ENCODE measurements around the gene DEPDC5. TPM values are rescaled to one million over a fixed set of nuclear protein-coding genes. Genes with fewer than 3 reads are reported as not detected.

DEPDC5 gene
- total and polyA plus RNA-seq, 10 of the 15 experiments (the other 5 are each of a cell fraction or from before 2014, with no cell fraction given): 3.0 to 38.9 (median 22.8) TPM

DNA sequence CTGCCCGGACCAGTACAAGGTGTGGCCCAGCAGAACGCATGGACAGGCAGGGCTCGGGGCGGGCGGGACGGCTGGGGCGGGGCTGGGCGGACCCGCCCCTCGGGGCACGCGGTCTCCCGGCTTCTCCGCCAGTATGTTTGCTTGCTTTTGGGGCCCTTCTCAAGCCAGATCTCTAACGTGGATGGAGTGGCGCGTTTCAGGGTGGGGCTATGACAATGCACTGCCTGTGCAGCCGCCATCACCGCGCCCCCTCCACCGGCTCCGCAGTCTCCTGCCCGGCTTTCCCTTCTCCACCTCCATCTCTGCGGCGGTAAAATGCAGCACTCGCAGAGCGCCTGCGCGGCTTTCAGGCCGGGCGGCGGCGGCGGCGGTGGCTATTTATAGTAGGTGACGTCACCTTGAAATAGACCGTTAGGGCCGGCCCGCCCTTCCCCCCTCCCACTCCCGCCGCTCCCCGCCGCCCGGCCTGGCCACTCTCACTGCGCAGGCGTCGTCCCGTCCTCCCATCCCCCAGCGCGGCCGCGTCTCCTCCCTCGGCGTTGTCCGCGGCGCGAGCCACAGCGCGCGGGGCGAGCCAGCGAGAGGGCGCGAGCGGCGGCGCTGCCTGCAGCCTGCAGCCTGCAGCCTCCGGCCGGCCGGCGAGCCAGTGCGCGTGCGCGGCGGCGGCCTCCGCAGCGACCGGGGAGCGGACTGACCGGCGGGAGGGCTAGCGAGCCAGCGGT is 190.3 kb downstream of the DEPDC5 start, which contains the start of gene YWHAH (continued):
- TF ChIP-seq, protein P1, sequence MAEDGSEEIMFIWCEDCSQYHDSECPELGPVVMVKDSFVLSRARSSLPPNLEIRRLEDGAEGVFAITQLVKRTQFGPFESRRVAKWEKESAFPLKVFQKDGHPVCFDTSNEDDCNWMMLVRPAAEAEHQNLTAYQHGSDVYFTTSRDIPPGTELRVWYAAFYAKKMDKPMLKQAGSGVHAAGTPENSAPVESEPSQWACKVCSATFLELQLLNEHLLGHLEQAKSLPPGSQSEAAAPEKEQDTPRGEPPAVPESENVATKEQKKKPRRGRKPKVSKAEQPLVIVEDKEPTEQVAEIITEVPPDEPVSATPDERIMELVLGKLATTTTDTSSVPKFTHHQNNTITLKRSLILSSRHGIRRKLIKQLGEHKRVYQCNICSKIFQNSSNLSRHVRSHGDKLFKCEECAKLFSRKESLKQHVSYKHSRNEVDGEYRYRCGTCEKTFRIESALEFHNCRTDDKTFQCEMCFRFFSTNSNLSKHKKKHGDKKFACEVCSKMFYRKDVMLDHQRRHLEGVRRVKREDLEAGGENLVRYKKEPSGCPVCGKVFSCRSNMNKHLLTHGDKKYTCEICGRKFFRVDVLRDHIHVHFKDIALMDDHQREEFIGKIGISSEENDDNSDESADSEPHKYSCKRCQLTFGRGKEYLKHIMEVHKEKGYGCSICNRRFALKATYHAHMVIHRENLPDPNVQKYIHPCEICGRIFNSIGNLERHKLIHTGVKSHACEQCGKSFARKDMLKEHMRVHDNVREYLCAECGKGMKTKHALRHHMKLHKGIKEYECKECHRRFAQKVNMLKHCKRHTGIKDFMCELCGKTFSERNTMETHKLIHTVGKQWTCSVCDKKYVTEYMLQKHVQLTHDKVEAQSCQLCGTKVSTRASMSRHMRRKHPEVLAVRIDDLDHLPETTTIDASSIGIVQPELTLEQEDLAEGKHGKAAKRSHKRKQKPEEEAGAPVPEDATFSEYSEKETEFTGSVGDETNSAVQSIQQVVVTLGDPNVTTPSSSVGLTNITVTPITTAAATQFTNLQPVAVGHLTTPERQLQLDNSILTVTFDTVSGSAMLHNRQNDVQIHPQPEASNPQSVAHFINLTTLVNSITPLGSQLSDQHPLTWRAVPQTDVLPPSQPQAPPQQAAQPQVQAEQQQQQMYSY (CRISPR knock-in tag; IDR thresholded peaks at IDR 0.05): 0 out of 2 replicates have a peak, but pooled peaks have one; percentile 61
- no peak for TF ChIP-seq BMI1 (IDR thresholded peaks at IDR 0.05; ENCODE audit: borderline replicate concordance)
- no peak for TF ChIP-seq FOS (IDR thresholded peaks at IDR 0.05; ENCODE audit: borderline replicate concordance, extremely low read depth, insufficient read length)
- no peak for TF ChIP-seq WRNIP1 (IDR thresholded peaks at IDR 0.05; ENCODE audit: borderline replicate concordance, low read depth, low read length)
- no peak for TF ChIP-seq PML (IDR thresholded peaks at IDR 0.05; ENCODE audit: low read length)
- peak; percentile 33; the same call in 1 of the 2 replicates for TF ChIP-seq TCF3 (IDR thresholded peaks at IDR 0.05; ENCODE audit: borderline replicate concordance, insufficient read depth, low read depth, low read length)
- TF ChIP-seq ZBED1 (IDR thresholded peaks at IDR 0.05; ENCODE audit: borderline replicate concordance): no peak
- no peak for TF ChIP-seq KLF5 (IDR thresholded peaks at IDR 0.05; ENCODE audit: partially characterized antibody)
- TF ChIP-seq, protein P2, sequence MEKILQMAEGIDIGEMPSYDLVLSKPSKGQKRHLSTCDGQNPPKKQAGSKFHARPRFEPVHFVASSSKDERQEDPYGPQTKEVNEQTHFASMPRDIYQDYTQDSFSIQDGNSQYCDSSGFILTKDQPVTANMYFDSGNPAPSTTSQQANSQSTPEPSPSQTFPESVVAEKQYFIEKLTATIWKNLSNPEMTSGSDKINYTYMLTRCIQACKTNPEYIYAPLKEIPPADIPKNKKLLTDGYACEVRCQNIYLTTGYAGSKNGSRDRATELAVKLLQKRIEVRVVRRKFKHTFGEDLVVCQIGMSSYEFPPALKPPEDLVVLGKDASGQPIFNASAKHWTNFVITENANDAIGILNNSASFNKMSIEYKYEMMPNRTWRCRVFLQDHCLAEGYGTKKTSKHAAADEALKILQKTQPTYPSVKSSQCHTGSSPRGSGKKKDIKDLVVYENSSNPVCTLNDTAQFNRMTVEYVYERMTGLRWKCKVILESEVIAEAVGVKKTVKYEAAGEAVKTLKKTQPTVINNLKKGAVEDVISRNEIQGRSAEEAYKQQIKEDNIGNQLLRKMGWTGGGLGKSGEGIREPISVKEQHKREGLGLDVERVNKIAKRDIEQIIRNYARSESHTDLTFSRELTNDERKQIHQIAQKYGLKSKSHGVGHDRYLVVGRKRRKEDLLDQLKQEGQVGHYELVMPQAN (conservative IDR thresholded peaks at IDR 0.05): peak; percentile 11
- no peak; the same call in 1 of the 2 replicates for TF ChIP-seq LARP7 (IDR thresholded peaks at IDR 0.05)
- TF ChIP-seq TAF1 (IDR thresholded peaks at IDR 0.05; ENCODE audit: borderline replicate concordance, low read depth, low read length): peak; percentile 92; the same call in 1 of the 2 replicates
- TF ChIP-seq STAT1 (conservative IDR thresholded peaks at IDR 0.05): no peak
- TF ChIP-seq JUND (IDR thresholded peaks at IDR 0.05; ENCODE audit: low read depth, low read length): peak; percentile 89; the same call in 1 of the 2 replicates
- no peak for TF ChIP-seq BRCA1 (IDR thresholded peaks at IDR 0.05; ENCODE audit: low read depth, low read length)
- TF ChIP-seq PAX8 (IDR thresholded peaks at IDR 0.05): no peak
- TF ChIP-seq CBX3 (IDR thresholded peaks at IDR 0.05; ENCODE audit: borderline replicate concordance, low read depth): no peak
- TF ChIP-seq RAD51 (IDR thresholded peaks at IDR 0.05): no peak
- TF ChIP-seq IKZF1 (conservative IDR thresholded peaks at IDR 0.05): peak; percentile 83
- no peak for TF ChIP-seq PAX5 (IDR thresholded peaks at IDR 0.05; ENCODE audit: borderline replicate concordance, low read depth, low read length)
- TF ChIP-seq POLR2A (IDR thresholded peaks at IDR 0.05; ENCODE audit: low read depth, low read length): peak; percentile 96
- TF ChIP-seq CREB1 (IDR thresholded peaks at IDR 0.05; ENCODE audit: low read depth): no peak
- peak; percentile 59 for TF ChIP-seq SIN3A (IDR thresholded peaks at IDR 0.05; ENCODE audit: low read depth, low read length)
- no peak for TF ChIP-seq CBFB (IDR thresholded peaks at IDR 0.05; ENCODE audit: low read depth)
- peak in 1 of 2 experiments; percentile 57; a peak in 1 of 4 replicates for TF ChIP-seq BHLHE40 (IDR thresholded peaks at IDR 0.05; ENCODE audit: borderline replicate concordance in 1 of 2, low read depth in 2 of 2, low read length in 1 of 2)
- no peak for TF ChIP-seq ASH2L (IDR thresholded peaks at IDR 0.05; ENCODE audit: borderline replicate concordance, low read depth)
- TF ChIP-seq EGR1 (IDR thresholded peaks at IDR 0.05; ENCODE audit: borderline replicate concordance in 1 of 2, low read depth in 2 of 2, low read length in 2 of 2): no peak; a peak in 1 of 3 replicates
- TF ChIP-seq SP1 (IDR thresholded peaks at IDR 0.05; ENCODE audit: low read depth, low read length): no peak
- TF ChIP-seq SUZ12 (IDR thresholded peaks at IDR 0.05; ENCODE audit: unreplicated experiment): no peak
